ENCODE data around the gene MB.

MB gene

DNA sequence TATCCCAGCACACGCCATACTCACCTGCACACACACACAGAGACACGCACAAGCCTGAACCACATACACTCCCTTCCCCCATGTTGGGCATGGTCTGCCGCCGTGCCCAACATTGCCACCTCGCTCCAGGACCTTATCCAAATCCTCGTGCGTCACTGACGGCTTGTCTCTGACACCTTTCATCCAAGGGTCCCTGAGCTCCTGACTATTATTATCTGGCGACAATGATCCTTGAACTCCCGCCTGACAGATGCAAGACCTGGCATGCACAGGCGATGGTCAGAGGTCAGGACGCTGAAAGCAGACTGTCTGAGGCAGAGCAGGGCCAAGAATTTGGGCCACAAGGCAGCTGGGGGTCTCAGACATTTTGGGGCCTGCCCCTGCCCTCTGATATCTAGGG, 4.2 kb downstream of the MB start:
- no peak for DNase-seq

DNA sequence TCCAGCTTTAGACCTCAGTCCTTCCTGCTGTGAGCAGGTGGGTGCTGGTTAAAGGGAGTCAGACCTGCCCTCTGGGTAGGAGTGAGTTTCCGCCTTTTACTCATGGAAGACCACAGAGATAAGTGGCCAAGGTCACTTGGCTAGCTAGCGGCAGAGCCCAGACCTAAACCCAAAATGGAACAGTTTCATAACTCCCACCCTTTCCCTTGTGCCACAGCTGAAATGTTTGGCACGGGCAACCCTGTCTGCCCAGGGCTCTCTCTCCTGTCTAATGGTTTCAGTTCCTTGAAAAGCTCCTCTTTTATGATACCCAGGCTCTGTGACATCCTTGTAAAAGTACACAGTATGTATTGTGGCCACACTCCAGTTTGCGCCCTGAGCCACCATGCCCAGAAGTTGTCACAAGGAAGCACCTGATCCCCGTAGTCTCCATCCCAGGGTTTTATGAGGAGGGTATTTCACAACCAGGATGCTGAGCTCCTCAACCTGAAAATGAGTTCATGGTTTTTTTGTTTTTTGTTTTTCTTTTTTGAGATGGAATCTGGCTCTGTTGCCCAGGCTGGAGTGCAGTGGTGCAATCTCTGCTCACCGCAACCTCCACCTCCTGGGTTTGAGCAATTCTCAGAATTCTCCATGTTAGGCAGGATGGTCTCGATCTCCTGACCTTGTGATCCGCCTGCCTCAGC, 5.1 kb downstream of the MB start:
- DNase-seq, result peak; percentile 42

DNA sequence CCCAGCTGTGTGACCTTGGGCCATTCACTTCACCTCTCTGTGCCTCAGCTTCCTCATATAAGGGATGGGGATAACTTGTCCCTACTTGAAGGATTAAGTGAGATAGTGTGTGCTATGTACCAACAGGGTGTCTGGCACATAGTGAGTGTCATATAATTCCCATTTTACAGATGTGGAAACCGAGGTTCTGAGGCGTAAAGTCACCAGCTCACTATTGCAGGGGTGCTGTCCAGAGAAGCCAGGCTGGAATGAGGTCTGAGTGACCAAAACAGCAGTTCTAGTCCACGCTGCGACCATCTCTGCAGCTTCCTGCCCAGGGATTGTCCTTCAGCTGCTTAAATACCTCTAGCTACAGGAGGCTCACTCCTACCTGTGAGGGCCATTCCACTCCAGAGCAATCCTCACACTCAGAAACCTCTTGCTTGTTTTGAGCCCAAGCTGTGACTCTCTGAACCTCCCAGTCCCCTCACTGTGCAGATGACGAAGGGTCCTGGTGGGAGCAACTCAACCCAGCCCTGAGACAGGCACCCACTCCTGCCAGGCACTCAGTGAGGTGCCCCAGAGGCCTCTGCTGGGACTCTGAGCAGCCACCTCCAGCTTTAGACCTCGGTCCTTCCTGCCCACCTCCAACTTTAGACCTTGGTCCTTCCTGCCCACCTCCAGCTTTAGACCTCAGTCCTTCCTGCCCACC, 5.8 kb downstream of the MB start:
- DNase-seq, result no peak

DNA sequence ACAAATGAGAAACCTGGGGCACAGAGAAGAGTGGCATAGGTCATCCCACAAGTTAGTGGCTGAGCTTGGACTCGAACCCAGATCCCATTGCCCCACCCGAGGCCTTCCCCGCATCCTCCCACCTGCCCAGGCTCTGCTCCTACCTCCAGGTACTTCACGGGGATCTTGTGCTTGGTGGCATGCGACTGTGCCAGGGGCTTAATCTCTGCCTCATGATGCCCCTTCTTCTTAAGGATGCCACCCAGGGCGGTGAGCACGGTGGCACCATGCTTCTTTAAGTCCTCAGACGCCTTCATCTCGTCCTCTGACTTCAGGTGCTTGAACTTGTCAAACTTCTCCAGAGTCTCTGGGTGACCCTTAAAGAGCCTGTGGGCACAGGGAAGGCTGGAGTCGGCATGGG, 6.4 kb downstream of the MB start:
- no peak for DNase-seq

DNA sequence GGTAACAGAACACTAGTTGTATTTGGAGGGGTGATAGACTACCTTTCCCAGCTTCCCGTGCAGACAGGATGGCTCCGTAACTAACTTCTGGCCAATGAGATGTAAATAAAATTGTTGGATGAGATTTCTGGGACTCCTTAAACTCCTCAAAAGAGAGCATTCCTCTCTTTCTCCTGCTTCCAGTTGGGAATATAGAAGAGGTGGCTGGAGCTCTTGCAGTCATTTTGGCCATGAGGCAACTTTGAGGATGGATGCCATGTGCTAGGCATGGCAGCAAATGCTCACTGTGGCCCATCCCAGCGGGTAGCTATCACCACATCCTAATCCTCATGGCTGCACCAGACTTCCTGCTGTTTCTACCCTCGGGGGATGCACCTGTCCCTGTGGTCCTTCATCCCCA, 7.4 kb downstream of the MB start:
- DNase-seq, result no peak

DNA sequence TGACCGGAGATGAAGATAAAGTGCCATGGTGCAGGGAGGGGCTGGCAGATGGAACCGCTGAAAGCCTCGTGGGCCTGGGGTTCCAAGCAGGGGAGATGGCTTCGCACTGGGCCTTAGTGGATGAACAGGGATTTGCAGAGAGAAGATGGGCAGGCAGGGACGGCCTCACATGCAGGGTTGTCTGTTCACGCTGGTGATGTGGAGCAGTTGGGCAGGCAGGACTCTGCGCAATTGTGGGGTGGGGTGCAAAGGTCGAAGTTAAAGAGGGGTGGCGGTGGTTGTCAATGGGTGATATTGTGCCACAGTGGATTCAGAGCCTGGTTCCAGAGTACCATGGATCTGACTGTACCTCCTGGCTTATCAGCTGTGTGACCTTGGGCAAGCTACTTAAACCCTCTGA, 7.9 kb downstream of the MB start:
- no peak for DNase-seq

DNA sequence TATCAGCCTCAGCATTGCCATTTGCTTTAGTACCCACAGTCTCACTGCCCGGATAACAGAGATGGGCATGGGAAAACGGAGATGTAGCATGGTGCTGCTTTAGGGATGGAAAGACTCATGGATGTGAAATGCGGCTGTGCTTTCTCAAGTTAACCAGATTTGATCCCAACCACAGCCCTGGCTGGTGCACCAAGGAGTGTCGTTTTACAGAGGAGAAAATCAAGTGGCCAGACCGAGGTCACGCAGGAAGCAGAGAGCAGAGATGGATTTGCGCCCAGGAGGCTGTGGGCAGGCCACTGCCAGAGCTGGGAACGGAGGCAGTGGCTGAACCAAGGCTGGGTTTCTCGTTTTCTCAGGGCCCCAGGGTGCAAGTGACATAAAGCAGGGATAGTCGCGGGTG, 9.0 kb downstream of the MB start:
- DNase-seq, result no peak

DNA sequence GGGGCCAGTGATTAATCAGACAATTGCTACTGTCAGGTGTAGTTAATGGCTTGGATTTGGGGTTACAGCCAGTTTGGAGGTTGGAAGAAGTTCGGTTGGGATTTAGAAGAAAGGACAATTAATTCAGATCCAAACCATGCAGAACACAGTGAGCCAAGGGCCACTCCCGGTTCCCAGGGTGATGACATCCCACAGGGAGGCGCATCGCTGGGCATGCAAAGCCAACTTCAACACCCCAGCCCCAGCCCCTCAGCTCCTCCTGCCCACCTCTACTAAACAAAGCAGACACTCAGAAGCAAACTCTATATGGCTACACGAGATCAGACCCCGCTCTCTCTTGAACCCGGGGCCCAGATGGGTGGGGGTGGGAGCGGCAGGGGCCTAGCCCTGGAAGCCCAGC, 10.2 kb downstream of the MB start:
- no peak for DNase-seq

DNA sequence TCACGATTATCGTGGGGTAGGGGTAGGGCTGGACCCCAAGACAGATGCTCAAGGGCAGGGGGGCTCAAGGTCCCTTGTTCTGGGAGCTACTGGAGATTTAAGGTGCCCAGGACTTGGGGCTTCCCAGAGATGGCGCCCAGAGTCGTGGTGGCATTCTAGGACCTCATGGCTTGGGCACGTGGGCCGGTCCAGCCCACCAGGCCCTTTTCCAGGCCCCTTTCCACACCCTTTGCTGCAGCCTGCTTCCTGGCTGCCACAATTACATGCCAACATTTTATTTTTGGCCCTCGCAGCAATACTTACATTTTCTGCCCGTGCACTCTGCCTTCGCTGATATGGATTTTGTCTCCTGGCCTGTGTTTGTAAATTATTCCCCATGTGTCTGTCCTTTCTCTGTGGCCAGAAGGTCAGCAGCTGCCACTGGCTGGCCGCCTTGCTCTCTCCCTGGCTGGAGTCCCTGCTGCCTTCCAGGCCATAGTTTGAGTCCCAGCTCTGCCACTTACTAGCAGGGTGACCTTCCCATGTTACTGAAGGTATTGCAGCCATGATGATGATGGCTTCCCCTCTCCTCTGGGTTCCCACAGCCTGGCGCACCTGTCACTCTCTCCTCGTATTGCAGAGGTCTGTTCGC, 11.2 kb downstream of the MB start:
- DNase-seq, result no peak

DNA sequence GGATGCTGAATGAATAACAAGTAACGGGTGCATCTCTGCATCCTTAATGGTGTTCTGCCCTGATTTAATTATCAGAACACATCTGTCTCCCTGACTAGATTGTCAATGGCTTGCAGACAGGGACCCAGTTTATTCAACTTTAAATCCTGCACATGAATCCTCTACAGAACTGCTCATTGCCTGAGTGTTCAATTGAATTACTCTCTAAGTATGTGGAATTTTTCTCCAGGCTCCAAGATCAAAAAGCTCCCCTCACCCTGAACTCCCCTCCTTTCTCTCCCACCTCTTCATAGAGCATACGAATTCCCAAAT, 11.8 kb downstream of the MB start:
- DNase-seq, result no peak

DNA sequence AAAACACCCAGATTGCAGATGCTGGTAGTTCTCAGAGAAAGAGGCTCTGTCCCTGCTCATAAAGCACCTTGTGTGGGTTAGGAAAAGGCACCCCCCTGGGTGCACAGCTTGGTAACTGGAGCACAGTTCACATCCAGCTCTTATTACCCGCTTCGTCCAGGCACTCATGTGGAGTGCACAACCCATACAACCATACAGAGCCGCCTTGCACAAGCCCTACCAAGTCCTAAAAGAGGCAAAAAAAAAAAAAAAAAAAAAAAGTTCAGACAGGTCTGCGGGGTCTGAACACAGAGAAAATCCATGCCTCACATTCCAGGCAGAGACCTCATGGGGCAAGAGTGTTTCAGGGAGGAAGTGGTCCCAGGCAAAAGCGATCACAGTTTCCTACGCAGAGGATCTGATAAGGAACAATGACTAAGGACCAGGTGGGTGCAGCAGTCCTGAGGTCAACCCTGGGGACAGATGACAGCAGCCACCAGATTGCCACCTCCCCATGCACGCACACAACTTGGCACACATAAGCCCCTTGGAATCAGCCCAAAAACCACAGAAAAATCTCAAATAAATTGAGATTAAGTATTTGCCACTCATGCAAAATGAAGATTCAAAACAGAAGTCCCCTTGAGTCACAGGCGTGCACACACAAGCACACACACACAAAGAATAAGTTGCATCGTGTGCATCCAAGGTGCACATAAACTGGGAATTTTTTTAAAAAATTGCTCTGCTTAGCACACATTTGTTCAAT, 12.3 kb downstream of the MB start:
- DNase-seq, result peak; percentile 48

DNA sequence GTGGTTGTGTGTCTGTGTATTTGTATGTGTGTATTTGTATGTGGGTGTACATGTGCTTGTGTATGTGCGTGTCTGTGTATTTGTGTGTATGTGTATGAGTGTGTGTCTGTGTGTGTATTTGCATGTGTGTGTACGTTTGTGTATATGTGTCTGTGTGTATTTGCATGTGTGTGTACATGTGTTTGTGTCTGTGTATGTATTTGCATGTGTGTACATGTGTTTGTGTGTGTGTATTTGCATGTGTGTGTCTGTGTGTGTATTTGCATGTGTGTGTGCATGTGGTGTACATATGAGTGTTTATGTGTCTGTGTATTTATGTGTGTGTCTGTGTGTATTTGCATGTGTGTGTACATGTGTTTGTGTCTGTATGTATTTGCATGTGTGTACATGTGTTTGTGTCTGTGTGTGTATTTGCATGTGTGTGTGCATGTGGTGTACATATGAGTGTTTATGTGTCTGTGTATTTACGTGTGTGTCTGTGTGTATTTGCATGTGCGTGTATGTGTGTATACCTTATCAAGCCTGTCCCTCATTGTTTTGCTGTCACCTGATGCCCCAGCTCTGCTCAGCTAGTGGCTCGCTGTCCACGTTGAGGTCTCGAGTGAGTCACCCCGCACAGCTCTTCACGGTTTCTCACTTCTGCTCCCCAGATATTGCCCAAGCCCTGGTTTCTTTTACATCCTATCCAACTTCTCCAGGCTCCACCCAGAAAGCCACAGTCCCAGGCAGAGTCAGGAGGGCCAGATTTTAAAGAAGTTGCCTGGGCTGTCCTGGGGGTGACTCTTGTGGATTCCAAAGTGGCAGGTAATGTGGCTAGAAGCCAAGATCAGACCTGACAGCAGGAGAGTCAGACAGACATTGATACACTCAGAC, 15.2 kb downstream of the MB start:
- DNase-seq, result peak; percentile 18

DNA sequence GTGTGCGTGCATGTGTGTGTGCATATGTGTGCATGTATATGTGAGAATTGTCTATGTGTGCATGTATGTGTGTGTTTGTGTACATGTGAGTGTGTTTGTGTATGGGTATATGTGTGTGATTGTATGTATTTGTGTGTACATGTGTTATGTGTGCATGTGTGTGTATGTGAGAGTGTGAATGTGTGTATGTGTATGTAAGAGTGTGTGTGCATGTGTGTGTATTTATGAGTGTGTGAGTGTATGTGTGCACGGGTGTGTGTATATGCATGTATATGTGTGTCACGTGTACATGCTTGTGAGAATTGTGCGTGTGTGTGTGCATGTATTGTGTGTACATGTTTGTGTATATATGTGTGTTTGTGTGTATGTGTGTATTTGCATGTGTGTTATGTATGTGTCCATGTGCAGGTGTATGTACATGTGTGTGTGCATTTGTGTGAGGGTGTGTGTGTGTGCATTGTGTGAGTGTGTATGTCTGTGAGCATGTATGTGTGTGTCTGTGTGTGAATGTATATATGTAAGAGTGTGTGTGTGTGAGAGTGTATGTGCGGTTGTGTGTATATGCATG, 16.0 kb downstream of the MB start:
- DNase-seq, result no peak

DNA sequence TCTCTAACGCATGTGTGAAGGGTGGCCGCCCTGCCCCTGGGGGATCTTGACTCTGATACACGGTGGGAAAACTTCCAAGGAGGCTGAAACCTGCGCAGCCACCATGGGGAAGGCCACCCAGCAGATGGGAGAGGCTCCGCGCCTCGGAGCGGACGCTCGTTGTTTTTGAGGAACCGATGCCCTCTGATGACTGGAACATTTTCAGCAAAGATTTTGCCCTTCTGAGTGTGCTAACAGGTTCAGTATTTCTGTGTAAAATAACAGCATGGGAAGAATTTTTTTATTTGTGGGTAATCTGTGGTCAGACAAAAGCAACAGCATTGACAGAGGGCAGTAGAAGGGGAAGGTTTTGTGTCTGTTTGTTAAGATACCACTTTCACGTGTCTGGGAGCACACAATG, 16.7 kb downstream of the MB start:
- no peak for DNase-seq

DNA sequence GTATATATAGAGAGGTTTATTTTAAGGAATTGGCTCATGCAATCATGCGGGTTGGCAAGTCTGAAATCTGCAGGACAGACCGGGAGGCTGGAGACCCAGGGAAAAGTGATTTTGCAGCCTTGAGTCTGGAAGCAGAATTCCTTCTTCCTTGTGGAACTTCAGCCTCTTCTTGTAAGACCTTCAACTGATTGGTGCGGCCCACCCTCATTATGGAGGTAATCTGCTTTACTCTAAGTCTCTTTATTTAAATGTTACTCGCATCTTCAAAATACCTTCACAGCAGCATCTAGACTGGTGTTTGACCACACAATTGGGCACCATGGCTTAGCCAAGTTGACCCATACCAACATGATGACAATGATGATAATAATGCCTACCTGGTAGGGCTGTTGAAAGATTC, 17.8 kb downstream of the MB start:
- no peak for DNase-seq

DNA sequence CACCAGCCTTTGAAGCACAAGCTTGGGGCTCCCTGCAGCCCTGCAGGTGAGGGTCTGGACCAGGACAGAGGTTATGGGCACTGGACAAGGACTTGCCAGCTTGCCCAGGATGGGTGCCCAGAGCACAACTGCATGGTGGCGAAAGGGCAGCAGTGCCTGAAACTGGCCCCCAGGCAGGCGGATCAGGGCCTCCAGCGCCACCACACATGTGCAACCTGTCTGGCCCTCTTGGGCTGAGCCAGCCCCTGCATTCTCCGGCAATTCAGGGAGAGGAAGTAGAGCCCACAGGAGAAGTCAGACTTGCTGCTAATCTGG, 18.8 kb downstream of the MB start:
- DNase-seq, result no peak

DNA sequence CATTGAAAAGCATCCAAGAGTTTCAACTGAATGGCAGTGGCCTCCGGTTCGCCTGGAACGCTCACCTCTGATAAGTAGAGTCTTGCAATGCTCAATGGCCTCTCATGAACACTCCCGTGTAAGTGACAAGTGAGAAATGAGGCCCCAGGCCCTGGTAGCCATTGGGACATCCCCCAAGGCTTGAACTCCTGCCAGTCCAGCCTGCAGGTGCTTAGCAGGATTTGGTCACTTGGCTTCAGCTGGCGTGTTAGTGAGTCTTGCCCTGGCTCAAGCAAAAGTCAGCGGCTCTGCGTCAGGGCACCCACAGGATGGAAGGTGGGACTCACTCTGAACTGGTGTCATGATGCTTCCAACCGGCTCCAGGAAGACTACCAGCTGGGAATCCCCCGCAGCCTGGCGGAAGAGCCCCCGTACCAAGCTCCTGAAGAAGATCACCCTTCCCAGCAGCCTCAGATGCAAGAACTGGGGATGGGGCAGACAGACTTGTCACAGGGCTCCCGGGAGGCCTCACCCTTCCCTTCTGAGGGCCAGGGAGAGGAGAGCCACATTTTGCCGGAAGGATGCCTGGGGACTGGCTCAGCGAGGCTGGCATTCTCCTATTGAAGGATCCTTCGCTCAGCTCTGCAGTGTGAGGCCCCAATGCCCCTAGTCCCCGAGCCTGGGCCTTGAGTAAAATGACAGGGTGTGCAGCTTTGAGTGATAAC, 19.3 kb downstream of the MB start:
- no peak for DNase-seq

DNA sequence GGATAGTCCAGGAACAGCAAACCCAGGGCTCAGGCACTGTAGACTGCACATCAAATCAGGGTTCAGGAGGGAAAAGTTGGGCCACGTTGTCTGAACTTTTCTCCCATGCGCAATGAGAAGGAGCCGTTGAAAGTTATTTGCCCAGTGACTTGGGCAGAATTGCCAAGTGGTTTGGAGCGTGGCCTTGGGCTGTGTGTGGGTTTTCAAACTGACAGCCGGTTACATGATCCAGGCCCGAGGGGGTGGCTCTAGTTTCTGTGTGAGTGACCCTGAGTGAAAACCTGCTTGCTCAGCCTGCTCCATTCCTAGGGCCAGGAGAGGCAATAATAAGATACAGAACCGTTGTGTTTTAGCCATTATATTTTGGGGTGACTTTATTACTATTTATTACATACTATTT, 20.3 kb downstream of the MB start:
- DNase-seq, result no peak

DNA sequence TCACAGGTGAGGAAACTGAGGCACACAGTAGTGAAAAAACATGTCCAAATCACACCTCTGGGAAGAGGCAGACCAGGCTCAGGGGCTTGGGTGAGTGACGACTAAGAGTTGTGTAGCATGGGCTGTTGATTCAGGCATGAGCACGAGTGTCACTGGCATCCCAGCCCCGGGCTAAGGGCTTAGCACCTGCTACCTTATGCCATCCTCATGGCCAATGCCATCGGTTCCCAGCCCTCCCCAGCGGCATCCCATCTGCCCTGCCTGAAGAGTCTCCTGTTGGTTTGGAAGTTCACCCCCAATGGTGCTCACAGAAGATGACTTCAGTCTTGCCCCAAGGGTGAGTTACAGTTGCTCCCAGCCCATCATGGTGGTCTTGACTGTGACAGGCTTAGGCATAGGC, 22.4 kb downstream of the MB start:
- no peak for DNase-seq

DNA sequence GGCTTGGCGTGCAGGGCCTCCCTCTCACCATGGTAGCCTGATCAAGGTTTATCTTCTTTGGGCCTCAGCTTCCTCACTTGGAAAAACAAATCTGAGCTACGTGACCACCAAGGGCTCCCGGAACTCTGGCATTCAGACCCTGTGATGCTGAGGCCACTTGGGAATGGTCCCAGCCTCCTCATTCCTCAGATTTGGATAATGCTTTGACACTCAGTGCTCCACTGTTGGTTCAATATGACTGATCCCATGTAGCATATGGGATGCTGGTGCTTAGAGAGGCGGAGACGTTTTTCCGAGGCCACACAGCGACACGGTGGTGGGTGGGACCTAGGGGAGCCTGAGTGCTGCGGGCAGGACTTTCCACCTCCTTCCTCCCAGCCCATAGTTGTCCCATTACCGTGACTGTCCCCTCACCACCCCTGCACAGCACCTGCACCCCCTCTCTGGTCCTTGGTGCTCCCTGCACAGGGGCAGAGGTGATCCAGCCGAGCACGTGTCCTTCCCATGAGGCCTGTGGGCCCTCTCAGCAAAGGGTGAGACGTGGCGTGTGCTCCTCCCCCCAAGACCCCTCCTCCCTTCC, 23.1 kb downstream of the MB start:
- no peak for DNase-seq

DNA sequence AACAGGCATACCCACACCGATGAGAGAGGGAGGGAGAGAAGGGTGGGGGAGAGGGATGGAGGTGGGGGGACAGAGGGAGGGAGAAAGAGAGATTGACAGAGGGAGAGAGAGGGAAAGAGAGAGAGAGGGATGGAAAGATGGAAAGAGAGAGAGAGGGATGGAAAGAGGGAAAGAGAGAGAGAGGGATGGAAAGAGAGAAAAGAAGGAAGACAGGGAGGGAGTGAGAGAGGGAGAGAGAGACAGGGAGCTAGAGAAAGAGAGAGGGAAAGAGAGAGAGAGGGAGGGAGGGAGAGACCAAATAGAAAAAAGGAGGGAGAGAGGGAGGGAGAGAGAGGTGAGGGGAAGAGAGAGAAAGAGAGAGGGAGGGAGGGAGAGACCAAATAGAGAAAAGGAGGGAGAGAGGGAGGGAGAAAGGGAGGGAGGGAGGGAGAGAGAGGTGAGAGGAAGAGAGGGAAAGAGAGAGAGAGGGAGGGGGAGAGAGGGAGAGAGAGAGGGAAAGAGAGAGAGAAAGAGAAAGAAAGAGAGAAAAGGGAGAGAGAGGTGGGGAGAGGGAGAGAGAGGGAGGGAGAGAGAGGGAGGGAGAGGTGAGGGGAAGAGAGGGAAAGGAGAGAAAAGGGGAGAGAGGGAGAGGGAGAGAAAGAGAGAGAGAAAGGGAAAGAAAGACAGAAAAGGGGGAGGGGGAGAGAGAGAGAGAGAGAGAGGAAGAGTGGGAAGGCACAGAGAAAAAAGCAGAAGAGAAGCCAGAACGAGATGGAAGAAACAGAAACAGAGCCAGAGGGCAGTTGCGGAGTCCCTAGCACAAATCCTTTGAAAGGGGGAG, 23.8 kb downstream of the MB start:
- DNase-seq, result no peak

All from activated CD4-positive, alpha-beta T cell treated with anti-CD3 and anti-CD28 coated beads, Interleukin-10, Interleukin-2, amounts not matched to agents 100 ng/mL and 50 ng/mL, durations not matched to agents 16 hours and 8 hours (primary cell).